ENCODE data around the gene BRD2.

BRD2 gene

GRCh38 chr6:32967151-32968091 lies 973 bp upstream of the BRD2 start:
- H3K36me3 ChIP-seq (ENCODE audit: insufficient read depth, low read length), result peaks cover 5% of the 10 kb centered on the region; the same call in 1 of the 2 replicates
- peak overlapping the region; percentile 87 for H3K4me3 ChIP-seq (ENCODE audit: low read depth, low read length)
- H3K79me2 ChIP-seq (ENCODE audit: control insufficient read depth, insufficient read depth, low read length, unreplicated experiment), result peaks cover 58% of the 10 kb centered on the region
- peak overlapping the region; percentile 99 for H3K27ac ChIP-seq (ENCODE audit: low read depth, low read length)
- no peaks in the 10 kb centered on the region for H3K27me3 ChIP-seq (ENCODE audit: insufficient read depth, low read length)
- H2AFZ ChIP-seq (ENCODE audit: low read length, unreplicated experiment), result peak overlapping the region; percentile 61
- H3K4me1 ChIP-seq (ENCODE audit: control insufficient read depth, insufficient read depth, low read length, unreplicated experiment), result peaks cover 29% of the 10 kb centered on the region

- Histone ChIP-seq H3K27ac (ENCODE audit: low read depth, low read length) (peak overlapping the region; percentile 99), H3K4me3 (ENCODE audit: low read depth, low read length) (peak overlapping the region; percentile 87), H3K4me1 (ENCODE audit: control insufficient read depth, insufficient read depth, low read length, unreplicated experiment) (peaks cover 24% of the 10 kb centered on the region), H3K36me3 (ENCODE audit: insufficient read depth, low read length) (peaks cover 21% of the 10 kb centered on the region), H3K79me2 (ENCODE audit: control insufficient read depth, insufficient read depth, low read length, unreplicated experiment) (peaks cover 71% of the 10 kb centered on the region), H3K27me3 (ENCODE audit: insufficient read depth, low read length) (no peaks in the 10 kb centered on the region), H2AFZ (ENCODE audit: low read length, unreplicated experiment) (no peak overlapping the region)
Observed at GRCh38 chr6:32968867-32969684, 682 bp downstream of the BRD2 start.

- Histone ChIP-seq H3K27ac (ENCODE audit: low read depth, low read length) (peak overlapping the region; percentile 99), H3K79me2 (ENCODE audit: control insufficient read depth, insufficient read depth, low read length, unreplicated experiment) (peaks cover 74% of the 10 kb centered on the region), H3K36me3 (ENCODE audit: insufficient read depth, low read length) (peaks cover 29% of the 10 kb centered on the region), H3K4me1 (ENCODE audit: control insufficient read depth, insufficient read depth, low read length, unreplicated experiment) (peaks cover 24% of the 10 kb centered on the region), H3K4me3 (ENCODE audit: low read depth, low read length) (peak overlapping the region; percentile 87), H2AFZ (ENCODE audit: low read length, unreplicated experiment) (no peak overlapping the region), H3K27me3 (ENCODE audit: insufficient read depth, low read length) (no peaks in the 10 kb centered on the region)
Observed at GRCh38 chr6:32969685-32970412, 1.5 kb downstream of the BRD2 start.

- H3K27ac ChIP-seq (ENCODE audit: low read depth, low read length), result peak overlapping the region; percentile 99
- peaks cover 79% of the 10 kb centered on the region for H3K79me2 ChIP-seq (ENCODE audit: control insufficient read depth, insufficient read depth, low read length, unreplicated experiment)
- H3K27me3 ChIP-seq (ENCODE audit: insufficient read depth, low read length), result no peaks in the 10 kb centered on the region
- H3K4me3 ChIP-seq (ENCODE audit: low read depth, low read length), result peak overlapping the region; percentile 87
- H2AFZ ChIP-seq (ENCODE audit: low read length, unreplicated experiment), result no peak overlapping the region
- H3K36me3 ChIP-seq (ENCODE audit: insufficient read depth, low read length), result peaks cover 36% of the 10 kb centered on the region
- H3K4me1 ChIP-seq (ENCODE audit: control insufficient read depth, insufficient read depth, low read length, unreplicated experiment), result peaks cover 22% of the 10 kb centered on the region
Observed at GRCh38 chr6:32970413-32971241, 2.2 kb downstream of the BRD2 start.

- Histone ChIP-seq H3K27ac (ENCODE audit: low read depth, low read length) (peak overlapping the region; percentile 99), H2AFZ (ENCODE audit: low read length, unreplicated experiment) (no peak overlapping the region), H3K4me3 (ENCODE audit: low read depth, low read length) (peak overlapping the region; percentile 87), H3K36me3 (ENCODE audit: insufficient read depth, low read length) (peaks cover 41% of the 10 kb centered on the region), H3K79me2 (ENCODE audit: control insufficient read depth, insufficient read depth, low read length, unreplicated experiment) (peaks cover 79% of the 10 kb centered on the region), H3K4me1 (ENCODE audit: control insufficient read depth, insufficient read depth, low read length, unreplicated experiment) (peaks cover 22% of the 10 kb centered on the region), H3K27me3 (ENCODE audit: insufficient read depth, low read length) (no peaks in the 10 kb centered on the region)
Observed at GRCh38 chr6:32971242-32971580, 2.8 kb downstream of the BRD2 start.

GRCh38 chr6:32971581-32972352 lies 3.4 kb downstream of the BRD2 start:
- H3K36me3 ChIP-seq (ENCODE audit: insufficient read depth, low read length), result peaks cover 47% of the 10 kb centered on the region
- H3K27ac ChIP-seq (ENCODE audit: low read depth, low read length), result peak overlapping the region; percentile 99
- no peaks in the 10 kb centered on the region for H3K27me3 ChIP-seq (ENCODE audit: insufficient read depth, low read length)
- peaks cover 22% of the 10 kb centered on the region for H3K4me1 ChIP-seq (ENCODE audit: control insufficient read depth, insufficient read depth, low read length, unreplicated experiment)
- H3K79me2 ChIP-seq (ENCODE audit: control insufficient read depth, insufficient read depth, low read length, unreplicated experiment), result peaks cover 79% of the 10 kb centered on the region
- no peak overlapping the region for H2AFZ ChIP-seq (ENCODE audit: low read length, unreplicated experiment)
- peak overlapping the region; percentile 92 for H3K4me3 ChIP-seq (ENCODE audit: low read depth, low read length)

GRCh38 chr6:32972353-32973143 lies 4.2 kb downstream of the BRD2 start:
- peaks cover 79% of the 10 kb centered on the region for H3K79me2 ChIP-seq (ENCODE audit: control insufficient read depth, insufficient read depth, low read length, unreplicated experiment)
- no peak overlapping the region for H2AFZ ChIP-seq (ENCODE audit: low read length, unreplicated experiment)
- peaks cover 55% of the 10 kb centered on the region for H3K36me3 ChIP-seq (ENCODE audit: insufficient read depth, low read length)
- peaks cover 24% of the 10 kb centered on the region for H3K4me1 ChIP-seq (ENCODE audit: control insufficient read depth, insufficient read depth, low read length, unreplicated experiment)
- H3K27ac ChIP-seq (ENCODE audit: low read depth, low read length), result peak overlapping the region; percentile 46
- H3K4me3 ChIP-seq (ENCODE audit: low read depth, low read length), result peak overlapping the region; percentile 92
- no peaks in the 10 kb centered on the region for H3K27me3 ChIP-seq (ENCODE audit: insufficient read depth, low read length)

- H3K27me3 ChIP-seq (ENCODE audit: insufficient read depth, low read length), result no peaks in the 10 kb centered on the region
- H3K27ac ChIP-seq (ENCODE audit: low read depth, low read length), result peak overlapping the region; percentile 46
- H3K4me3 ChIP-seq (ENCODE audit: low read depth, low read length), result peak overlapping the region; percentile 92
- peaks cover 81% of the 10 kb centered on the region for H3K79me2 ChIP-seq (ENCODE audit: control insufficient read depth, insufficient read depth, low read length, unreplicated experiment)
- H3K36me3 ChIP-seq (ENCODE audit: insufficient read depth, low read length), result peaks cover 63% of the 10 kb centered on the region
- H3K4me1 ChIP-seq (ENCODE audit: control insufficient read depth, insufficient read depth, low read length, unreplicated experiment), result peaks cover 29% of the 10 kb centered on the region
- no peak overlapping the region for H2AFZ ChIP-seq (ENCODE audit: low read length, unreplicated experiment)
Observed at GRCh38 chr6:32973144-32974015, 5.0 kb downstream of the BRD2 start.
